ENCODE data around the gene SERPINA1. TPM values are rescaled to one million over a fixed set of nuclear protein-coding genes. Genes with fewer than 3 reads are reported as not detected.

SERPINA1 gene
- total and polyA plus RNA-seq, 2 of the 13 experiments (the other 11 are each of a cell fraction or from before 2014, with no cell fraction given): 3,266 to 11,015 TPM

DNA sequence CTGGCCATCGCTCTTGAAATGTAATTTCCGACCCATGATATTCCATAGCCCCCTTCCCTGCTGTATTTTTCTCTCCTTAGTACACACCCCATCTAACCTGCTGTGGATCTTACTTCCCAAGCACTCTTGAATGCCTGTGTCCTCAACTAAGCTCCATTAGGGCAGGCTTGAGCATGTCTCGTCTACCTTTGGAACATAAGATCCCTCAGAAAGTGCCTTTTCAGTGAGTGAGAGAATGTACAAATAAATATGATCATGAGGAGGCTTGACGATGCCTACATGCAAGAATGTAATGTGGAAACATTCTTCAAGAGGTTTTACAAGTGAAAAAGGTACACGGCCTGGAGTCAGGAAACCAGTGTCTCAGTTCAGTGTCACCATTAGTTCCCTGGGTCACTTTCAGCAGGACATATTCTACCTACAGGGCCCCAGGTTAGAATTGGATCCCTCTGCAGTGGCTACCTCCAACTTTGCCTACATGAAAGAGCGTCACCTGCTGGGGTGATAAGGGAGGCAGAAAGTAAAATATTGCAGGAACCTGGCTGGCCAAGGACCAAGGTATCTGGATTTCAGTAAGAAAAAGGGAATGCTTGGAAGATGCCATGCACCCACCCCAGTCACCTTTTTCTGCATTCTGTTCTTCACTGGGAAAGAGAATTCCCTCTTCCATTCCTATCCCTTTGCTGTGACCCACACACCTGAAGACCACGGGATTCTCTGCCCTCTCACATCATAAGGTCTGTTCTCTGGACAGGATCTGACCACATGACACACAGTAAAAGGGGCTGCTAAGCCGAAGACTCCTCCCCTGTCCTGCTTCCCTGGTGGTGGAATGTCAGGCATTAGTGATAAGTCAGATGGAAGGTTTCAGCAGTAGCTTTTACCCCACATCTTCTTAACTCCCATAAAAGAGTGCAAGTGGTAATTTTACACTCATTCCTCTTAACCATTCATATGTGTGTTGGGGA, 24.6 kb upstream of the SERPINA1 start (continued):
- TF ChIP-seq NFE2L1 (CRISPR knock-in tag; IDR thresholded peaks at IDR 0.05; ENCODE audit: borderline replicate concordance) (no peak), HNF1A (IDR thresholded peaks at IDR 0.05; ENCODE audit: low read depth) (no peak), HNF1A (CRISPR knock-in tag; IDR thresholded peaks at IDR 0.05; ENCODE audit: borderline replicate concordance) (peak; percentile 47; the same call in 1 of the 2 replicates), ZFP41 (CRISPR knock-in tag; IDR thresholded peaks at IDR 0.05; ENCODE audit: borderline replicate concordance) (no peak), ZSCAN30 (CRISPR knock-in tag; IDR thresholded peaks at IDR 0.05) (no peak), ZNF512 (CRISPR knock-in tag; IDR thresholded peaks at IDR 0.05) (no peak), SMAD3 (CRISPR knock-in tag; IDR thresholded peaks at IDR 0.05) (0 out of 2 replicates have a peak, but pooled peaks have one; percentile 50), CCDC6 (CRISPR knock-in tag; IDR thresholded peaks at IDR 0.05) (no peak), ZNF350 (CRISPR knock-in tag; IDR thresholded peaks at IDR 0.05; ENCODE audit: borderline replicate concordance, low read depth) (peak; percentile 48; the same call in 1 of the 2 replicates), IRF2 (CRISPR knock-in tag; IDR thresholded peaks at IDR 0.05) (0 out of 2 replicates have a peak, but pooled peaks have one; percentile 36), ZNF784 (CRISPR knock-in tag; IDR thresholded peaks at IDR 0.05; ENCODE audit: borderline replicate concordance) (no peak), ZNF124 (CRISPR knock-in tag; IDR thresholded peaks at IDR 0.05) (0 out of 2 replicates have a peak, but pooled peaks have one; percentile 45), ZNF558 (CRISPR knock-in tag; IDR thresholded peaks at IDR 0.05; ENCODE audit: borderline replicate concordance) (no peak), ETV5 (CRISPR knock-in tag; IDR thresholded peaks at IDR 0.05; ENCODE audit: borderline replicate concordance) (no peak; the same call in 1 of the 2 replicates)
- TF ChIP-seq, protein P1, sequence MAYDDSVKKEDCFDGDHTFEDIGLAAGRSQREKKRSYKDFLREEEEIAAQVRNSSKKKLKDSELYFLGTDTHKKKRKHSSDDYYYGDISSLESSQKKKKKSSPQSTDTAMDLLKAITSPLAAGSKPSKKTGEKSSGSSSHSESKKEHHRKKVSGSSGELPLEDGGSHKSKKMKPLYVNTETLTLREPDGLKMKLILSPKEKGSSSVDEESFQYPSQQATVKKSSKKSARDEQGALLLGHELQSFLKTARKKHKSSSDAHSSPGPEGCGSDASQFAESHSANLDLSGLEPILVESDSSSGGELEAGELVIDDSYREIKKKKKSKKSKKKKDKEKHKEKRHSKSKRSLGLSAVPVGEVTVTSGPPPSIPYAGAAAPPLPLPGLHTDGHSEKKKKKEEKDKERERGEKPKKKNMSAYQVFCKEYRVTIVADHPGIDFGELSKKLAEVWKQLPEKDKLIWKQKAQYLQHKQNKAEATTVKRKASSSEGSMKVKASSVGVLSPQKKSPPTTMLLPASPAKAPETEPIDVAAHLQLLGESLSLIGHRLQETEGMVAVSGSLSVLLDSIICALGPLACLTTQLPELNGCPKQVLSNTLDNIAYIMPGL (CRISPR knock-in tag; IDR thresholded peaks at IDR 0.05; ENCODE audit: borderline replicate concordance in 1 of 2, low read depth in 1 of 2): peak in 1 of 2 experiments; percentile 60; a peak in 1 of 4 replicates
- TF ChIP-seq, protein P2, sequence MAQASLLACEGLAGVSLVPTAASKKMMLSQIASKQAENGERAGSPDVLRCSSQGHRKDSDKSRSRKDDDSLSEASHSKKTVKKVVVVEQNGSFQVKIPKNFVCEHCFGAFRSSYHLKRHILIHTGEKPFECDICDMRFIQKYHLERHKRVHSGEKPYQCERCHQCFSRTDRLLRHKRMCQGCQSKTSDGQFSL (CRISPR knock-in tag; IDR thresholded peaks at IDR 0.05): no peak
- TF ChIP-seq, protein P3, sequence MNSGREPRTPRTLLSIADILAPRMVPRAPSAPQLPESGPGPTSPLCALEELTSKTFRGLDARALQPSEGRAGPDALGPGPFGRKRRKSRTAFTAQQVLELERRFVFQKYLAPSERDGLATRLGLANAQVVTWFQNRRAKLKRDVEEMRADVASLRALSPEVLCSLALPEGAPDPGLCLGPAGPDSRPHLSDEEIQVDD (CRISPR knock-in tag; IDR thresholded peaks at IDR 0.05; ENCODE audit: borderline replicate concordance): no peak
